Activated CD8-positive, alpha-beta memory T cell treated with anti-CD3 and anti-CD28 coated beads for 36 hours (primary cell): ENCODE results near the gene NRF1. TPM values are rescaled to one million over a fixed set of nuclear protein-coding genes. Genes with fewer than 3 reads are reported as not detected.

Experiments used
- CTCF ChIA-PET: fragments of 350-600 bp; sonication (Branson Sonifier 250); formaldehyde crosslinking; loops from one replicate; lab custom pipeline; 2021; ENCODE audit warnings: antibody characterized with exemption; lab: Charles Lee
- POLR2A ChIA-PET: fragments of 350-600 bp; sonication (Branson Sonifier 250); formaldehyde crosslinking; loops from one replicate; lab custom pipeline; 2021; ENCODE audit warnings: antibody characterized with exemption; lab: Charles Lee
- total RNA-seq, 2 experiments: library from RNA; stranded (reverse); gene quantifications; one replicate each; pipeline ENCODE4 v1.2.3, GENCODE V29; 2021

NRF1 gene
- total RNA-seq, 2 experiments from 2014 or later: 21.8 to 23.3 TPM

DNA sequence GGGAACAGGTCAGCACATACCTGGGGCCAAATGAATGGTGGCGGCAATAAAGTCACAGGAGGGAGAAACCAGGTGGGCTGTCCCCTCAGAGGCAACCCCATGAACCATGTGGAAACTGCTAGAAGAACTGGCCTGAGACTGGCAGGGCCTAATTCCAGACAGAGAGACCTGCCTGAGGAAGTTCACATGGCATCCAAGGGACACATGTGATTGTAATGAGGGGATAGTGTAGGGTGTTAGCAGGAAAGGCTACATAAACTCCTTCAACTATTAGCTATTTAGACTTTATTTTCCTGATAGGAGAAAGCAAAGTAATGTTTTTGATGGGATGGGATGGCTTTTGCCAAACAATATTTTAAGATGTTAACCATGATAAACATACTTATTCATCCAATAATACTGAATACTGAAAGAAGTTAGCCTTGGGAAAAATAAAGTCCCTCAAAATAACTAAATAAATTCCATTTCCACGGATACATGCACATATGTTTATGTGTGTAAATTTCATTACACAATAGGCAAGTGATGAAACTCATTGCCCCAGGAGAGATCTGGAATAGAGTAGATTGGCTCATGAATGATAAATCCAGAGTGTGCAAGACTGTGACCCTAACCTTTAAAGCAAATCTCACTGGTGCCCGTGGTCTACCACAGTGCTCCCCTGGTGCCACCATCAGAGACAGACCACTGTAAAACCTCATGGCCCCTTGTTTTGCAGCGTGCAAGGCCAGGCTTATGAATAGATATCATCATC is 137.0 kb downstream of the NRF1 start:
- ChIA-PET CTCF (no interaction called here), POLR2A (no interaction called here)

DNA sequence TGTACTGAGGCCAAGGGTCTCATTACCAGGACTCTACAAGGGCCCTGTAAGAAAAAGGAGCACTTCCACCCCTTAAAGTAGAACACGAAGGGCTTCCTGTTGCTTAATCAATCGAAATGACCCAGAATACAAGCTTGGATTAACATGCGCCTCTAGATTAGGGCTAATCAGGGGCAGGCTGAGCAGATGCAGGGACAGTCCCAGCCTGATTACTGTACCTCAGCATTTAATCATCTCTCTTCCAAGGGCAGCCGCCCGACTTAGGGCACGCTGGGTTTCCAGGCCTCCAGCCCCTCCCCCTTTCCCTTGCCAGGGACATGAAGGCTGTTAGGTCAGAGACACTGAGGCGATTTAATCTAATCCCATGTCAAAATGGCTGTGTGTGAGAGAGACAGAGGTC is 138.6 kb downstream of the NRF1 start:
- POLR2A ChIA-PET: no interaction called here
- CTCF ChIA-PET: interaction anchor here (0.6 to 1.1 kb wide), 2 partner anchors 79 to 149 kb away, joined by 3 to 4 read pairs; no protein-coding TSS in a partner anchor

GRCh38 chr7:129750501-129750900 is 139.0 kb downstream of the NRF1 start:
- ChIA-PET CTCF (interaction anchor here (1.1 kb wide), 1 partner anchor 79 kb away, joined by 3 read pairs; no protein-coding TSS in a partner anchor), POLR2A (no interaction called here)

GRCh38 chr7:129751916-129752315 is 140.4 kb downstream of the NRF1 start:
- ChIA-PET CTCF (no interaction called here), POLR2A (no interaction called here)

- CTCF ChIA-PET: no interaction called here
- POLR2A ChIA-PET: no interaction called here
Observed at GRCh38 chr7:129752760-129753159, 141.2 kb downstream of the NRF1 start.

- ChIA-PET CTCF (interaction anchor here (1.1 kb wide), 1 partner anchor 70 kb away, joined by 4 read pairs; no protein-coding TSS in a partner anchor), POLR2A (no interaction called here)
Observed at GRCh38 chr7:129754406-129754805, 142.9 kb downstream of the NRF1 start.

- ChIA-PET CTCF (no interaction called here), POLR2A (no interaction called here)
Observed at GRCh38 chr7:129757991-129758390, 146.5 kb downstream of the NRF1 start.

- ChIA-PET CTCF (interaction anchor here (1.5 kb wide), 1 partner anchor 124 kb away, joined by 3 read pairs; no protein-coding TSS in a partner anchor), POLR2A (no interaction called here)
Observed at GRCh38 chr7:129762387-129762969, 151.0 kb downstream of the NRF1 start.

- CTCF ChIA-PET: no interaction called here
Observed at GRCh38 chr7:129764247-129765084, 152.9 kb downstream of the NRF1 start.

DNA sequence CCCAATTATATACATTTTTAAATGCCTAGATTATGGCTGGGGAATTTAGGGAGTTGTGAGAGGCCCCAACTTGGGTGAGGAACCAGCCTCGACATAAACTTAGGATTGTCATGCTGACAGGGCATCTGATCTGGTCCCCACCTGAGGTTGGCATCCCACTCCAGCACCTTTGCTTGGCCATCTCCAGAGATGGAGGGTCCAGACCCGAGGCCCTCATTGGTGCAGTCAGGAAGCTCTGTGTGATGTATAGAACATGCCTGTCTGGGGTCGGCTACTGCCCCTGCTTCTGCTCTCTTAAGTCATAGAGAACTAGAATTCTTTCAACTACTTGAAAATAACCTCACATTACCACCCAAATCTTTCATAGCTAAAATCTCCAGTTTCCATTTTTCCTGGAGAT is 153.8 kb downstream of the NRF1 start:
- CTCF ChIA-PET: no interaction called here
- POLR2A ChIA-PET: no interaction called here

More at GRCh38 chr7:129764247-129765084, 152.9 kb downstream of the NRF1 start:
- POLR2A ChIA-PET: no interaction called here

DNA sequence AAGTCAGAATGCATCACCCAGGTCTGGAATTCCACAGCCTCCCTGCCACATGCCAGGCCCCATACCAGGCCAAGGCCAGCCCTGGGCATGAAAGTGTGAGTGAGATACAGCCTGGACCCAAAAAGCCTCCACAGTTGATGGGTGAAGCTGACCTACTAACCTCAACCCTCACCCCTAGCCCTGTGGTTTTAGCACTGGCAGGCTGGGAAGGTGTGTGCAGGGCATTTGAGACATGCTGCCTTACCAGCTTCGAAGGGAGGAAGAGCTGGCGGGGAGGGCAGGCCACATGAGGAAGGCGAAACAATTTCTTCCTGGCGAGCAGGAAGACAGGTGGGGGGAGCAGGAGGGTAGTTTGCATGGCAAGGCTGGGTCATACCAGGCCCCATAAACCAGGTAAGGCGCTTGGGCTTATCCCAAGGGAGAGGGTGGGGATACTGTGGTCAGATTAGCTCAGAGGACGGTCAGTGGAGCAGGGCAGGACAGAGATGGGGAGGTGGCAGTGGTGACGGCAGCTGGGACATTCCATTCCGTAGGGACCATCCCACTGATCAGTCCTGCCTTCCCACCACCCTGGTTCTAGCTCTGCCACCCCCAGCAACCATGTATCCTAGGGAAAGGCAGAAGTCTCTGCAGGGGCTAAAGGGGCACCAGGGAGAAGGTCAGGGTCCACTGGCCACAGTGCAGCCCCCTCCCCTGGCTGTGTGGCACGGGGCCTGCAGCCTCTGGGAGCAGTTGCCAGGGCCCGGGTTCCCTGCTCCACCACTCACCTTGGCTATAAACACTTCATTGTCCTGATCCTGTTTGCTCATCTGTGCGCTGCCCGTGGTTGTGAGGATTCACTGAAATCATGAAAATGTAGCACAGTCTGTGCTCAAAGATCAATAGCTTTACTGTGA is 155.8 kb downstream of the NRF1 start:
- POLR2A ChIA-PET: no interaction called here
- CTCF ChIA-PET: no interaction called here

DNA sequence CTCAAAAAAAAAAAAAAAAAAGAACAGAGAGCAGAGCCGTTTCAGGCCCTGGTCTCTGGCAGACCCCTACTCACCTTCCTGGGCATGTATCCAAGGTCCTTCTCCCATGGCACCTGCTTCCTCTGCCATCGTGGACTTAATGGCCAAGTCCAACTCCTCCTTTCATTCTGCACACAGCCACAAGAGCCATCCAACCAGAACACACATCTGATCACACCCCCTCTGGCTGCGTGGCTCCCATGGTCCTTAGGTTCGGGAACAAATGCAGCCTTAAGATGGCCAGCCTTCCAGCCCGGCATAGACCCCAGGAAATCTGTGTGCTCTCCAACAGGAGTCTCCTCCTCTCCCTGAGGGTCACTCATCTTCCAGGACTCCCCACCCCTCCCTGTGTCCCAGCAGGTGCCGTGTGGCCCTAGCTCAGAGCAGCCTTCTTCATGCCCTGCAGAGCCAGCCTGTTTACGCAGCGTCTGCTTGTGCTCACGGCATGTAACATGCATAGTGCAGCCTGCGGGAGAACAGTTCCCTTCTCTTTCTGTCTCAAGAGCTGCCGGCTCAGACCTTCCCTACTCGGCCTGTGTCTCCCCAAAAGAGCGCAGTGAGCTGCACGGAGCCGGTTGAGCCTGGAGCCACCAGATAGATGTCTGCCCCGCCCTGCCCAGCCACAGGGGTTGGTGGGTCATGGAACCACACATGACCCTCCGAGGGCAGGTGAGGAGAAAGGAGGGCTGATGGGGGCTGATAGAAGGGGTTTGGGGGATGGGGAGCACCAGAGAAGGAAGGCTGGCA is 157.3 kb downstream of the NRF1 start:
- POLR2A ChIA-PET: no interaction called here

DNA sequence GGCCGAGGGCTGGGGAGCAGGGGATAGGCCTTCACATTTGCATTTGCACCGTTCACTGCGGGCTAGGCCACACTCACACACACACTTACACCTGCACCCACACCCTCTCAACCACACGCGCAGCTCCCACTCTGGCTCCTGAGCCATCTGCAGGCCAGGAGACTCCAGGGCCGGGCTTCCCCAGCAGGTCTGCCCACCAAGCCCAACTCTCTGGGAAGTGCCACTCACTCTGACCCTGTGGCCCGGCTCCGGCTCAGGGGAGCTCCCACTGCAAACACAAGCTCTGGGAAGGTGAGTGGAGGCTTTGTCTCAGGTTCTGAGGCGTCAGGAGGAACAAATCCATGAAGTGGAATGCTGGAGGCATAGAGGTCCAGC is 157.9 kb downstream of the NRF1 start:
- POLR2A ChIA-PET: no interaction called here
- CTCF ChIA-PET: no interaction called here

More for the DNA sequence above, 157.3 kb downstream of the NRF1 start:
- CTCF ChIA-PET: no interaction called here

DNA sequence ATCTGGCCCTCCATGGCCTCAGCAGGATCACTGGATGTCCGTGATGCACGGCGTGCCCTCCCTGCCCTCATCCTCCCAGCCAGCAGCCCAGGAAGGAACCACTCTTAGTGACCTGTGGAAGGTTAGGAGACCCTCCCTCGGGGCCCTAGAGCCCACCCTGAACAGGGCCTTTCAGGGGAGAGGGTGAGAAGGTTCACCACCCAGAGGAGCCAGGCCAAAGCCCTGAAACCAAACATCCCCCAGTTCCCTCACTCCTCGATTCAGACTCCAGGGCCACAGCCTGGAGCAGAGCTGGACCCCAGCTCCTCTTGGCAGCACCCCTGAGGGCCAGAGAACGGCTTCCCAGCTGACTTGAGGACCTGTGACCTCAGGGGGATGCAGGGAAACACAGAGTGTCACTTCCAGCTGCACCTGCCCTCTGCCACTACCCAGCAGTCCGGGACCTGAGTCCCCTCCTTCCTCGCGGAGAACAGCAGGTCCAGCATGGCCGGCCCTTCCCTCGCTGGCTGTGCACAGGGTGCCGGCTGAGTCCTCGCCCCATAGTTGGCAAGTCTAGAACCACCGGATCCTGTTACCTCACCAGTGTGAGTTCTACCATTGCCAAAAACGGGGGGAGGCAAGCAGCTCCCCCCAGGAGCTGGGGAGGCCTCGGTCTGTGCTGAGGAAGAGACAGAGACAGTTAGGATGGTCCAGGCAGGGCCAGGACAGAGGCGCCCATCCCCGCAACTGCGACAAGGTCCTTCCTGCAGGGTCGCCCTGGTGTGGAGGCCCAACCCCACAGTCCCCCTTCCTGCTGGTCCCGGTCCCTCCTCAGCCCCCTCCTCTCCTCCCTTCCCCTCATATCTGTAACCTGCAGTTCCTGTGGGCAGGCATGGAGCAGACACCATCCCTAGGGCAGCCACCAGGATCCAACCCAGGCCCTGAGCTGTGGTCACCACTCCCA is 158.6 kb downstream of the NRF1 start:
- ChIA-PET POLR2A (no interaction called here), CTCF (no interaction called here)

DNA sequence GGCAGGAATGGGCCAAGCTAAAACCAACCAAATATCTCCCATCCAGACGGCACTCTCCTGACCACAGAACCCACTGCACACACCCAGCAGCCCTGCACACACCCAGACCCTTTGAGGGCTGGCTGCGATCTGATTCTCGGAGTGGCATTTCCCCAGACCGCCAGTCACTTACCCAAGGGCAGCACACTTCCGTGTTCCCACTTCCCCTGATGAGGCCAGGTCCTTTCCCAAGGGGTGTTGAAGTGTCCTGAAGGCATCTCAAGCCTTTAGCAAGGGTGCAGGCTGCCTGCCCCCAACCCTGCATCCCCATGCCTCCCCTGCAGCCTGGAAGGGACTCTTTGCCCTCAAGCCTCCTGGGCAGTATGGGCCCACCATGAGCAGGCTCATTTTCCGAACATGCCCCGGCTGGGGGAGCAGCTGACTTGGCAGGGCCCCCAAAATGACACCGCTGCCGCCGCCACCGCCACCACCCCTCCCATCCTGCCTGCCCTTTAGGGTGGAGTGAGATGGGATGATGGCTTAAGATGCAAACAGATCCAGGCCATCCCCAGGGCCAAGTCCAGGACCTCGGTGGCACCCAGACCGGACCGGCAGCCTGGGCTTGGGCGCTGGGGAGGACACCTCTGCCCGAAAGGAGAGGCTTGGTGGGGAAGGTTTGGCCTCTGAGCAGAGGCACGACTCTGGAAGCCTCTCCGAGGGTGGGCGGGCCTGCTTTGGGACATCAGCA is 159.8 kb downstream of the NRF1 start:
- POLR2A ChIA-PET: no interaction called here
- CTCF ChIA-PET: no interaction called here

GRCh38 chr7:129771928-129772479 is 160.5 kb downstream of the NRF1 start:
- POLR2A ChIA-PET: no interaction called here
- CTCF ChIA-PET: no interaction called here
